HEK293 (cell line): Measurements from ENCODE around the gene FCRL1.

Experiments used
- CTCF ChIA-PET: fragments of 350-600 bp; formaldehyde crosslinking; extraction: SDS; loops from one replicate; lab custom pipeline; 2021; ENCODE audit warnings: antibody characterized with exemption; lab: Yijun Ruan, JAX
- POLR2A ChIA-PET: fragments of 300-600 bp; formaldehyde crosslinking; extraction: SDS; loops from one replicate; lab custom pipeline; 2020; ENCODE audit warnings: antibody characterized with exemption, inconsistent platforms; lab: Yijun Ruan, JAX
- H3K27ac ChIP-seq: fragments of 200-500 bp; sonication (Bioruptor generic); 2 replicates; pipeline ENCODE4 v1.5.1; 2014; ENCODE audit warnings: low read depth, low read length, control low read depth, inconsistent platforms; ENCODE audit errors: extremely low read depth
- H3K36me3 ChIP-seq, 2 experiments: fragments of 200-500 bp in 1 of 2; sonication (Bioruptor generic) in 1 of 2; 1 replicate in 1 of 2; 2 replicates in 1 of 2; pipeline ENCODE4 v1.5.1; 2014 to 2017; ENCODE audit warnings: inconsistent platforms in 2 of 2, low read length in 2 of 2; ENCODE audit not compliant: control insufficient read depth in 2 of 2, insufficient read depth in 1 of 2
- H3K4me1 ChIP-seq: fragments of 200-500 bp; sonication (Bioruptor generic); 2 replicates; pipeline ENCODE4 v1.5.1; 2014; ENCODE audit warnings: mild to moderate bottlenecking, low read length, inconsistent platforms; ENCODE audit not compliant: control insufficient read depth, insufficient read depth
- H3K4me3 ChIP-seq: 2 replicates; pipeline ENCODE4 v1.5.1; 2011; ENCODE audit warnings: low read depth, mild to moderate bottlenecking, control low read depth, low read length, moderate library complexity
- H3K9me3 ChIP-seq: fragments of 200-500 bp; sonication (Bioruptor generic); 2 replicates; pipeline ENCODE4 v1.5.1; 2014; ENCODE audit warnings: low read depth, low read length, inconsistent platforms; ENCODE audit not compliant: control insufficient read depth, insufficient read depth
- HIC1 ChIP-seq: fragments of 450-650 bp; formaldehyde crosslinking; IDR thresholded peaks from 2 replicates; pipeline ENCODE4 v1.5.1; 2016; ENCODE audit warnings: missing biosample characterization, missing genetic modification characterization
- KLF8 ChIP-seq: fragments of 450-650 bp; formaldehyde crosslinking; IDR thresholded peaks from 2 replicates; pipeline ENCODE4 v1.5.1; 2016; ENCODE audit warnings: missing biosample characterization, missing genetic modification characterization
- MYNN ChIP-seq: fragments of 450-650 bp; formaldehyde crosslinking; IDR thresholded peaks from 2 replicates; pipeline ENCODE4 v1.5.1; 2016; ENCODE audit warnings: missing biosample characterization, missing genetic modification characterization, borderline replicate concordance
- PBX3 ChIP-seq: sonication (generic); formaldehyde crosslinking; IDR thresholded peaks from 2 replicates; pipeline ENCODE4 v1.8.1; 2022; ENCODE audit warnings: mild to moderate bottlenecking, moderate library complexity, missing genetic modification reagents
- TCF7L2 ChIP-seq: IDR thresholded peaks from 2 replicates; pipeline ENCODE4 v1.6.1; 2011; ENCODE audit warnings: low read depth, mild to moderate bottlenecking, inconsistent platforms, low read length, moderate library complexity, borderline replicate concordance
- TRIM28 ChIP-seq: IDR thresholded peaks from 2 replicates; pipeline ENCODE4 v1.6.1; 2011; ENCODE audit warnings: low read length, control low read depth, borderline replicate concordance
- ZBTB26 ChIP-seq: fragments of 450-650 bp; formaldehyde crosslinking; optimal IDR thresholded peaks from 2 replicates; pipeline ENCODE3; 2016; ENCODE audit warnings: missing biosample characterization, mild to moderate bottlenecking, missing genetic modification characterization
- ZNF121 ChIP-seq: fragments of 450-650 bp; formaldehyde crosslinking; IDR thresholded peaks from 2 replicates; pipeline ENCODE4 v1.5.1; 2016; ENCODE audit warnings: missing biosample characterization, missing genetic modification characterization
- ZNF138 ChIP-seq: fragments of 450-650 bp; formaldehyde crosslinking; IDR thresholded peaks from 2 replicates; pipeline ENCODE4 v1.5.1; 2016; ENCODE audit warnings: missing biosample characterization, missing genetic modification characterization, borderline replicate concordance
- ZNF19 ChIP-seq: fragments of 450-650 bp; formaldehyde crosslinking; IDR thresholded peaks from 2 replicates; pipeline ENCODE4; 2016; ENCODE audit warnings: missing biosample characterization, missing genetic modification characterization, low read depth
- ZNF266 ChIP-seq: fragments of 450-650 bp; formaldehyde crosslinking; IDR thresholded peaks from 2 replicates; pipeline ENCODE4 v1.5.1; 2016; ENCODE audit warnings: missing biosample characterization, missing genetic modification characterization, low read depth
- ZNF292 ChIP-seq: fragments of 450-650 bp; formaldehyde crosslinking; IDR thresholded peaks from 2 replicates; pipeline ENCODE4 v1.5.1; 2016; ENCODE audit warnings: low read depth, missing biosample characterization, missing genetic modification characterization, borderline replicate concordance
- ZNF311 ChIP-seq: fragments of 450-650 bp; formaldehyde crosslinking; IDR thresholded peaks from 2 replicates; pipeline ENCODE4 v1.5.1; 2017; ENCODE audit warnings: missing biosample characterization, missing genetic modification characterization, borderline replicate concordance
- ZNF335 ChIP-seq: fragments of 450-650 bp; formaldehyde crosslinking; conservative IDR thresholded peaks from 2 replicates; pipeline ENCODE4 v1.5.1; 2016; ENCODE audit warnings: missing biosample characterization, missing genetic modification characterization
- ZNF394 ChIP-seq: fragments of 450-650 bp; formaldehyde crosslinking; IDR thresholded peaks from 2 replicates; pipeline ENCODE4 v1.5.1; 2016; ENCODE audit warnings: missing biosample characterization, missing genetic modification characterization, mild to moderate bottlenecking, moderate library complexity, borderline replicate concordance
- ZNF404 ChIP-seq: fragments of 450-650 bp; formaldehyde crosslinking; IDR thresholded peaks from 2 replicates; pipeline ENCODE4 v1.5.1; 2017; ENCODE audit warnings: missing biosample characterization, missing genetic modification characterization
- ZNF514 ChIP-seq: fragments of 450-650 bp; formaldehyde crosslinking; IDR thresholded peaks from 2 replicates; pipeline ENCODE4 v1.5.1; 2016; ENCODE audit warnings: missing biosample characterization, missing genetic modification characterization
- ZNF521 ChIP-seq: fragments of 450-650 bp; formaldehyde crosslinking; IDR thresholded peaks from 2 replicates; pipeline ENCODE4 v1.5.1; 2017; ENCODE audit warnings: missing biosample characterization, mild to moderate bottlenecking, missing genetic modification characterization
- ZNF530 ChIP-seq: fragments of 450-650 bp; formaldehyde crosslinking; IDR thresholded peaks from 2 replicates; pipeline ENCODE4 v1.5.1; 2016; ENCODE audit warnings: low read depth, missing biosample characterization, missing genetic modification characterization
- ZNF580 ChIP-seq: fragments of 450-650 bp; formaldehyde crosslinking; IDR thresholded peaks from 2 replicates; pipeline ENCODE4 v1.5.1; 2016; ENCODE audit warnings: missing biosample characterization, missing genetic modification characterization
- ZNF610 ChIP-seq: fragments of 450-650 bp; formaldehyde crosslinking; IDR thresholded peaks from 2 replicates; pipeline ENCODE4 v1.5.1; 2016; ENCODE audit warnings: missing biosample characterization, missing genetic modification characterization, borderline replicate concordance
- ZNF645 ChIP-seq: fragments of 450-650 bp; formaldehyde crosslinking; IDR thresholded peaks from 2 replicates; pipeline ENCODE4; 2016; ENCODE audit warnings: missing biosample characterization, missing genetic modification characterization
- ZNF670 ChIP-seq: fragments of 450-650 bp; formaldehyde crosslinking; IDR thresholded peaks from 2 replicates; pipeline ENCODE4 v1.5.1; 2016; ENCODE audit warnings: missing biosample characterization, missing genetic modification characterization, low read depth
- ZNF76 ChIP-seq: fragments of 450-650 bp; formaldehyde crosslinking; IDR thresholded peaks from 2 replicates; pipeline ENCODE4; 2016; ENCODE audit warnings: low read depth, missing biosample characterization, missing genetic modification characterization, borderline replicate concordance
- ZSCAN30 ChIP-seq: fragments of 450-650 bp; IDR thresholded peaks from 2 replicates; pipeline ENCODE4 v1.5.1; 2018; ENCODE audit warnings: missing biosample characterization, mild to moderate bottlenecking, missing genetic modification characterization, moderate library complexity

FCRL1 gene

GRCh38 chr1:157803851-157804250 lies 16.1 kb downstream of the FCRL1 start:
- H3K27ac ChIP-seq: no peak overlapping the region
- CTCF ChIA-PET: interaction anchor here (0.6 kb wide), 1 partner anchor 103 kb away, joined by 3 read pairs; no protein-coding TSS in a partner anchor
- TF ChIP-seq ZNF521 (tag by site-specific recombination): no peak
- no peak overlapping the region for H3K4me3 ChIP-seq
- H3K4me1 ChIP-seq: no peaks in the 10 kb centered on the region
- POLR2A ChIA-PET: no interaction called here
- no peaks in the 10 kb centered on the region for H3K9me3 ChIP-seq
- H3K36me3 ChIP-seq: no peaks in the 10 kb centered on the region

GRCh38 chr1:157799996-157800395 lies 19.9 kb downstream of the FCRL1 start:
- TF ChIP-seq ZBTB26 (tag by site-specific recombination): no peak
- no peak for TF ChIP-seq KLF8
- no peak for TF ChIP-seq ZNF394 (tag by site-specific recombination)
- TF ChIP-seq ZNF311 (tag by site-specific recombination): no peak
- TF ChIP-seq ZNF292 (tag by site-specific recombination): no peak
- no peak for TF ChIP-seq MYNN
- no peak for TF ChIP-seq ZNF530 (tag by site-specific recombination)
- no peak for TF ChIP-seq ZNF138 (tag by site-specific recombination)
- TF ChIP-seq HIC1 (tag by site-specific recombination): no peak
- TF ChIP-seq ZNF19 (tag by site-specific recombination): no peak
- no peak for TF ChIP-seq TRIM28
- no peak for TF ChIP-seq ZNF121 (tag by site-specific recombination)
- TF ChIP-seq ZNF514: no peak
- no peaks in the 10 kb centered on the region for H3K4me1 ChIP-seq
- no peaks in the 10 kb centered on the region for H3K9me3 ChIP-seq
- no peak overlapping the region for H3K4me3 ChIP-seq
- CTCF ChIA-PET: no interaction called here
- H3K27ac ChIP-seq: no peak overlapping the region
- no peaks in the 10 kb centered on the region for H3K36me3 ChIP-seq
- POLR2A ChIA-PET: no interaction called here

GRCh38 chr1:157798211-157798610 lies 21.7 kb downstream of the FCRL1 start:
- no peaks in the 10 kb centered on the region for H3K4me1 ChIP-seq
- CTCF ChIA-PET: interaction anchor here (1.2 kb wide), 1 partner anchor 16 kb away, joined by 3 read pairs; no protein-coding TSS in a partner anchor
- POLR2A ChIA-PET: no interaction called here
- H3K36me3 ChIP-seq: no peaks in the 10 kb centered on the region
- TF ChIP-seq TCF7L2: no peak
- no peak for TF ChIP-seq ZSCAN30 (tag by site-specific recombination)
- TF ChIP-seq ZNF335 (tag by site-specific recombination): no peak
- TF ChIP-seq ZNF580 (tag by site-specific recombination): no peak
- TF ChIP-seq PBX3 (CRISPR knock-in tag): no peak
- TF ChIP-seq ZNF404: no peak
- no peak for TF ChIP-seq ZNF76 (tag by site-specific recombination)
- no peak for TF ChIP-seq ZNF645 (tag by site-specific recombination)
- no peak for TF ChIP-seq ZNF266 (tag by site-specific recombination)
- no peak for TF ChIP-seq ZNF670 (tag by site-specific recombination)
- no peak for TF ChIP-seq ZNF121 (tag by site-specific recombination)
- no peak for TF ChIP-seq ZNF610 (tag by site-specific recombination)
- H3K4me3 ChIP-seq: no peak overlapping the region
- H3K27ac ChIP-seq: no peak overlapping the region
- H3K9me3 ChIP-seq: no peaks in the 10 kb centered on the region
